NB4 (cell line): ENCODE measurements around the gene POC1A.

ENCODE experiments used
- MAX ChIP-seq: IDR thresholded peaks from 2 replicates; pipeline ENCODE4 v1.6.1; 2011; ENCODE audit warnings: low read depth, low read length
- POLR2A ChIP-seq: IDR thresholded peaks from 2 replicates; pipeline ENCODE4 v1.6.1; 2011; ENCODE audit warnings: mild to moderate bottlenecking; ENCODE audit not compliant: insufficient read length; ENCODE audit errors: extremely low read depth

GRCh38 chr3:52084954-52085680 lies 69.1 kb downstream of the POC1A start:
- no peak for TF ChIP-seq MAX
- TF ChIP-seq POLR2A: no peak
